Renal pelvis (tissue), 4 donors: Measurements from ENCODE around the gene SKIL. TPM values are rescaled to one million over a fixed set of nuclear protein-coding genes. Genes with fewer than 3 reads are reported as not detected.

Experiments
- DNase-seq: peaks from one replicate; pipeline ENCODE4 v3.0.0-alpha.2; 2013
- polyA plus RNA-seq, 3 donors: library from polyadenylated mRNA; unstranded; fragments of 120-200 nt; gene quantifications; one replicate each; pipeline ENCODE4 v1.2.1, GENCODE V29; 2013; ENCODE audit not compliant: insufficient read length in 3 of 3

SKIL gene
- polyA plus RNA-seq, 3 donors: 32.1 to 50.8 (median 48.5) TPM

GRCh38 chr3:170383567-170383966 lies 26.1 kb downstream of the SKIL start:
- no peak for DNase-seq

GRCh38 chr3:170386468-170386867 lies 29.0 kb downstream of the SKIL start:
- no peak for DNase-seq

GRCh38 chr3:170387950-170388349 lies 30.4 kb downstream of the SKIL start:
- DNase-seq: no peak

GRCh38 chr3:170391108-170391507 lies 33.6 kb downstream of the SKIL start:
- DNase-seq: no peak

GRCh38 chr3:170397685-170398084 lies 40.2 kb downstream of the SKIL start:
- DNase-seq: no peak

GRCh38 chr3:170405101-170405500 lies 47.6 kb downstream of the SKIL start:
- no peak for DNase-seq

GRCh38 chr3:170410428-170411029 lies 53.0 kb downstream of the SKIL start:
- DNase-seq: no peak

- no peak for DNase-seq
Measured at GRCh38 chr3:170413291-170413690, 55.8 kb downstream of the SKIL start.

- DNase-seq: peak; percentile 79
Measured at GRCh38 chr3:170414202-170414663, 56.7 kb downstream of the SKIL start.

- DNase-seq: no peak
Measured at GRCh38 chr3:170417090-170417489, 59.6 kb downstream of the SKIL start.

- peak; percentile 78 for DNase-seq
Measured at GRCh38 chr3:170418422-170419398, 61.2 kb downstream of the SKIL start, which contains the start of gene CLDN11. TSS of gene CLDN11 (plus strand) at chr3:170418868. CDS start at chr3:170419067, 199 bp downstream.

- no peak for DNase-seq
Measured at GRCh38 chr3:170419557-170420087, 62.1 kb downstream of the SKIL start.

GRCh38 chr3:170420307-170420821 lies 62.8 kb downstream of the SKIL start:
- DNase-seq: no peak

- no peak for DNase-seq
Measured at GRCh38 chr3:170421111-170421641, 63.7 kb downstream of the SKIL start.

GRCh38 chr3:170421758-170422157 lies 64.2 kb downstream of the SKIL start:
- DNase-seq: no peak

GRCh38 chr3:170423001-170423615 lies 65.6 kb downstream of the SKIL start:
- DNase-seq: no peak

- DNase-seq: no peak
Measured at GRCh38 chr3:170424879-170425278, 67.4 kb downstream of the SKIL start.

- DNase-seq: no peak
Measured at GRCh38 chr3:170425491-170426239, 68.2 kb downstream of the SKIL start.

- no peak for DNase-seq
Measured at GRCh38 chr3:170426240-170426797, 68.8 kb downstream of the SKIL start.

GRCh38 chr3:170428095-170428494 lies 70.6 kb downstream of the SKIL start:
- DNase-seq: no peak

- DNase-seq: no peak
Measured at GRCh38 chr3:170429050-170429449, 71.5 kb downstream of the SKIL start.
